GM12878 (cell line): Measurements from ENCODE around the gene TMEM212. TPM values are rescaled to one million over a fixed set of nuclear protein-coding genes. Genes with fewer than 3 reads are reported as not detected.

ENCODE experiments used
- ATAC-seq: fragments of 200-7000 bp; cut with Tn5 transposase; 3 replicates; pipeline ENCODE4 v1.9.1; 2020; ENCODE audit warnings: mild to moderate bottlenecking, moderate library complexity
- BruUV-seq: library from RNA; stranded (reverse); fragments of 400-500 nt; replicated peaks from 2 replicates; lab custom pipeline; 2021; lab: Mats Ljungman, UMichigan
- CTCF ChIA-PET: fragments of 300-600 bp; sonication (Branson Sonifier 250); formaldehyde crosslinking; extraction: SDS; loops from one replicate; lab custom pipeline; 2021; ENCODE audit warnings: inconsistent platforms; lab: Yijun Ruan, JAX
- POLR2A ChIA-PET: fragments of 350-600 bp; formaldehyde crosslinking; extraction: SDS; loops from one replicate; lab custom pipeline; 2021; ENCODE audit warnings: inconsistent platforms; lab: Charles Lee
- RAD21 ChIA-PET: fragments of 300-600 bp; sonication (Branson Sonifier 250); formaldehyde crosslinking; loops from one replicate; lab custom pipeline; 2023; ENCODE audit warnings: antibody characterized with exemption; ENCODE audit not compliant: unreplicated experiment; lab: Charles Lee
- SMC1A ChIA-PET: fragments of 300-600 bp; sonication (Branson Sonifier 250); formaldehyde crosslinking; loops from one replicate; lab custom pipeline; 2023; ENCODE audit not compliant: unreplicated experiment, uncharacterized antibody; lab: Charles Lee
- DNase-seq: peaks from one replicate; pipeline ENCODE4 v3.0.0-alpha.2; 2011; ENCODE audit warnings: low read depth, low spot score
- FAIRE-seq: peaks from 3 replicates; lab custom pipeline; 2011; peaks lifted over from hg19 to GRCh38; lab: Jason Lieb, UNC
- H2AFZ ChIP-seq: 2 replicates; pipeline ENCODE4 v1.6.0; 2011; ENCODE audit warnings: low read depth, low read length, control low read depth; ENCODE audit not compliant: control insufficient read depth
- H3K27ac ChIP-seq: 2 replicates; pipeline ENCODE4 v1.5.1; 2011; ENCODE audit warnings: control low read depth; ENCODE audit not compliant: control insufficient read depth, insufficient read depth
- H3K27me3 ChIP-seq, 2 experiments: replicated peaks in 1 of 2; 2 replicates each; pipeline versions ENCODE4 v1.6.0 to v1.6.1; 2011; ENCODE audit warnings: low read length in 1 of 2; ENCODE audit not compliant: control insufficient read depth in 2 of 2, insufficient read depth in 2 of 2
- H3K36me3 ChIP-seq, 2 experiments: 2 replicates each; pipeline ENCODE4 v1.5.1; 2011; ENCODE audit warnings: low read length in 1 of 2; ENCODE audit not compliant: control insufficient read depth in 2 of 2, insufficient read depth in 2 of 2
- H3K4me1 ChIP-seq: 2 replicates; pipeline ENCODE4 v1.6.1; 2011; ENCODE audit warnings: mild to moderate bottlenecking, low read length, moderate library complexity, mixed read lengths; ENCODE audit not compliant: control insufficient read depth, insufficient read depth
- H3K4me2 ChIP-seq: 2 replicates; pipeline ENCODE4 v1.6.0; 2011; ENCODE audit warnings: control low read depth; ENCODE audit not compliant: control insufficient read depth, insufficient read depth
- H3K4me3 ChIP-seq: fragments of 200-600 bp; sonication (generic); 2 replicates; pipeline ENCODE4 v1.5.1; 2016
- H3K79me2 ChIP-seq: 2 replicates; pipeline ENCODE4 v1.6.0; 2011; ENCODE audit warnings: low read length; ENCODE audit not compliant: control insufficient read depth, insufficient read depth
- H3K9ac ChIP-seq: 2 replicates; pipeline ENCODE4 v1.8.0; 2011; ENCODE audit warnings: low read length, control low read depth, mixed read lengths; ENCODE audit not compliant: control insufficient read depth, insufficient read depth
- H3K9me3 ChIP-seq: replicated peaks from 3 replicates; pipeline ENCODE4 v1.5.1; 2011; ENCODE audit warnings: mild to moderate bottlenecking, low read length; ENCODE audit not compliant: control insufficient read depth, insufficient read depth
- H4K20me1 ChIP-seq: 2 replicates; pipeline ENCODE4 v1.6.0; 2011; ENCODE audit not compliant: control insufficient read depth, insufficient read depth
- CHD1 ChIP-seq: IDR thresholded peaks from 2 replicates; pipeline ENCODE4 v1.6.1; 2012; ENCODE audit warnings: low read depth, low read length, improper control_type of control experiment
- CHD4 ChIP-seq: fragments of 200-600 bp; sonication (generic); IDR thresholded peaks from 2 replicates; pipeline ENCODE4 v1.6.1; 2016; ENCODE audit warnings: mild to moderate bottlenecking
- PAX5 ChIP-seq: IDR thresholded peaks from 2 replicates; pipeline ENCODE4 v1.6.1; 2011; ENCODE audit warnings: low read depth, low read length, borderline replicate concordance
- STAT1 ChIP-seq: fragments of 450-650 bp; conservative IDR thresholded peaks from 2 replicates; pipeline ENCODE4 v1.6.1; 2014; ENCODE audit warnings: antibody characterized with exemption, mild to moderate bottlenecking
- TAF1 ChIP-seq: IDR thresholded peaks from 2 replicates; pipeline ENCODE4 v1.6.1; 2011; ENCODE audit warnings: mild to moderate bottlenecking, low read depth, low read length, borderline replicate concordance
- ZNF24 ChIP-seq: fragments of 450-650 bp; IDR thresholded peaks from 2 replicates; pipeline ENCODE4 v1.6.1; 2017; ENCODE audit warnings: antibody characterized with exemption, mild to moderate bottlenecking
- WGBS: methylation state at CpG from one replicate; pipeline ENCODE4 v1.1.6; 2016; ENCODE audit warnings: low lambda C conversion rate; ENCODE audit not compliant: insufficient replicate concordance, insufficient coverage; ENCODE audit errors: missing lambda C conversion rate; 5-methylcytosine and 5-hydroxymethylcytosine counted together
- in situ Hi-C: fragments of 300-500 bp; cut with MboI; formaldehyde crosslinking; loops from 9 replicates; pipeline ENCODE4 v1.14.3; 2018; ENCODE audit warnings: mixed read lengths
- intact Hi-C: fragments of 100-400 bp; cut with micrococcal nuclease; formaldehyde crosslinking; loops from one replicate; pipeline ENCODE4 v1.14.2; 2022; ENCODE audit not compliant: unreplicated experiment
- polyA plus RNA-seq, 11 experiments: library from polyadenylated mRNA; depleted of rRNA in 4 of 11; unstranded in 6 of 11; stranded (reverse) in 5 of 11; fragments of >200 nt; fragmentation: Nextera tagmentation in 4 of 11; fragmentation: Illumina TruSeq in 1 of 11; extraction: Ambion mirVana in 4 of 11; extraction: Trizol in 1 of 11; gene quantifications; 1 replicate in 1 of 11; 2 replicates in 10 of 11; pipeline versions ENCODE4 v1.2.1 to v1.2.3, GENCODE V29; 2011 to 2016; ENCODE audit warnings: inconsistent platforms in 2 of 11, missing spikeins in 2 of 11, low read depth in 1 of 11
- total RNA-seq, 4 experiments: library from RNA; depleted of rRNA in 3 of 4; stranded (reverse); fragments of >200 nt in 3 of 4; fragmentation: Illumina TruSeq in 1 of 4; extraction: Trizol in 1 of 4; gene quantifications; 2 replicates each; pipeline versions ENCODE4 v1.2.1 to v1.2.3, GENCODE V29; 2013 to 2021
- TF ChIP-seq, protein P1 (sequence below): fragments of 450-650 bp; formaldehyde crosslinking; IDR thresholded peaks from 2 replicates; pipeline ENCODE4 v1.4.0; 2022; ENCODE audit warnings: mild to moderate bottlenecking, moderate library complexity
- TF ChIP-seq, protein P2 (sequence below): IDR thresholded peaks from 2 replicates; pipeline ENCODE4 v1.6.1; 2011; ENCODE audit warnings: mild to moderate bottlenecking, low read depth, low read length, moderate library complexity; ENCODE audit not compliant: insufficient replicate concordance

TMEM212 gene
- total and polyA plus RNA-seq, 10 of the 15 experiments (the other 5 are each of a cell fraction or from before 2014, with no cell fraction given): not detected

- Histone ChIP-seq H3K4me1 (0 out of 2 replicates have a peak, but pooled peaks cover 3% of the 10 kb centered on the region), H3K9ac (no peak overlapping the region), H3K27ac (no peak overlapping the region), H3K36me3 (no peaks in the 10 kb centered on the region), H2AFZ (no peak overlapping the region), H3K27me3 (no peaks in the 10 kb centered on the region; a peak in 1 of 4 replicates), H4K20me1 (no peaks in the 10 kb centered on the region), H3K79me2 (no peaks in the 10 kb centered on the region), H3K4me3 (no peak overlapping the region), H3K4me2 (no peak overlapping the region), H3K9me3 (no peaks in the 10 kb centered on the region)
- RAD21 ChIA-PET: interaction anchor here (0.8 to 13.1 kb wide), 5 partner anchors 58 to 874 kb away, joined by 3 to 333 read pairs (median 13); no protein-coding TSS in a partner anchor
- no peak for ATAC-seq
- BruUV-seq: no TSS peak
- WGBS: 0% methylated on average over 2 of the region's 2 CpGs
- TF ChIP-seq ZNF24 (peak; percentile 63; the same call in 1 of the 2 replicates), TAF1 (no peak)
- CTCF ChIA-PET: interaction anchor here (0.7 to 11.8 kb wide), 9 partner anchors 8 to 508 kb away, joined by 3 to 274 read pairs (median 4); no protein-coding TSS in a partner anchor
- no peak for FAIRE-seq
- SMC1A ChIA-PET: interaction anchor here (0.7 to 5.1 kb wide), 12 partner anchors 12 to 785 kb away, joined by 3 to 67 read pairs (median 4); no protein-coding TSS in a partner anchor
- POLR2A ChIA-PET: interaction anchor here (0.6 to 0.8 kb wide), 2 partner anchors 22 to 38 kb away, joined by 3 read pairs; no protein-coding TSS in a partner anchor
- in situ Hi-C loops: loop anchor here (5.0 kb wide), 1 partner anchor 188 kb away; no protein-coding TSS in a partner anchor
- intact Hi-C loops: loop anchor here (2.0 to 10.0 kb wide), 3 partner anchors 221 to 791 kb away; no protein-coding TSS in a partner anchor
- DNase-seq: no peak
These were observed 7.5 kb upstream of the TMEM212 start for GRCh38 chr3:171835613-171836012.

- ChIA-PET POLR2A (no interaction called here), CTCF (interaction anchor here (0.8 to 11.8 kb wide), 6 partner anchors 62 to 788 kb away, joined by 3 to 274 read pairs (median 3); no protein-coding TSS in a partner anchor), SMC1A (interaction anchor here (1.3 to 1.6 kb wide), 3 partner anchors 11 to 271 kb away, joined by 3 to 6 read pairs (median 3); no protein-coding TSS in a partner anchor), RAD21 (interaction anchor here (0.6 to 13.1 kb wide), 5 partner anchors 59 to 875 kb away, joined by 3 to 333 read pairs (median 11); partner anchors contain the start of gene FNDC3B)
- ATAC-seq: no peak
- intact Hi-C loops: loop anchor here (10.0 kb wide), 2 partner anchors 652 to 792 kb away; no protein-coding TSS in a partner anchor
- H3K4me2 ChIP-seq: no peak overlapping the region
- 25% methylated on average over 3 of the region's 3 CpGs for WGBS
- no peaks in the 10 kb centered on the region; a peak in 1 of 4 replicates for H3K27me3 ChIP-seq
- H3K4me1 ChIP-seq: 0 out of 2 replicates have a peak, but pooled peaks cover 3% of the 10 kb centered on the region
- DNase-seq: no peak
- H3K4me3 ChIP-seq: no peak overlapping the region
- H3K9me3 ChIP-seq: no peaks in the 10 kb centered on the region
- H3K36me3 ChIP-seq: no peaks in the 10 kb centered on the region
- BruUV-seq: no TSS peak
- H3K27ac ChIP-seq: no peak overlapping the region
- in situ Hi-C loops: loop anchor here (5.0 kb wide), 1 partner anchor 190 kb away; no protein-coding TSS in a partner anchor
- H2AFZ ChIP-seq: no peak overlapping the region
- no peak overlapping the region for H3K9ac ChIP-seq
- no peaks in the 10 kb centered on the region for H4K20me1 ChIP-seq
- FAIRE-seq: no peak
- H3K79me2 ChIP-seq: no peaks in the 10 kb centered on the region
- TF ChIP-seq STAT1 (no peak), CHD1 (no peak), CHD4 (no peak), PAX5 (no peak)
- TF ChIP-seq, protein P1, sequence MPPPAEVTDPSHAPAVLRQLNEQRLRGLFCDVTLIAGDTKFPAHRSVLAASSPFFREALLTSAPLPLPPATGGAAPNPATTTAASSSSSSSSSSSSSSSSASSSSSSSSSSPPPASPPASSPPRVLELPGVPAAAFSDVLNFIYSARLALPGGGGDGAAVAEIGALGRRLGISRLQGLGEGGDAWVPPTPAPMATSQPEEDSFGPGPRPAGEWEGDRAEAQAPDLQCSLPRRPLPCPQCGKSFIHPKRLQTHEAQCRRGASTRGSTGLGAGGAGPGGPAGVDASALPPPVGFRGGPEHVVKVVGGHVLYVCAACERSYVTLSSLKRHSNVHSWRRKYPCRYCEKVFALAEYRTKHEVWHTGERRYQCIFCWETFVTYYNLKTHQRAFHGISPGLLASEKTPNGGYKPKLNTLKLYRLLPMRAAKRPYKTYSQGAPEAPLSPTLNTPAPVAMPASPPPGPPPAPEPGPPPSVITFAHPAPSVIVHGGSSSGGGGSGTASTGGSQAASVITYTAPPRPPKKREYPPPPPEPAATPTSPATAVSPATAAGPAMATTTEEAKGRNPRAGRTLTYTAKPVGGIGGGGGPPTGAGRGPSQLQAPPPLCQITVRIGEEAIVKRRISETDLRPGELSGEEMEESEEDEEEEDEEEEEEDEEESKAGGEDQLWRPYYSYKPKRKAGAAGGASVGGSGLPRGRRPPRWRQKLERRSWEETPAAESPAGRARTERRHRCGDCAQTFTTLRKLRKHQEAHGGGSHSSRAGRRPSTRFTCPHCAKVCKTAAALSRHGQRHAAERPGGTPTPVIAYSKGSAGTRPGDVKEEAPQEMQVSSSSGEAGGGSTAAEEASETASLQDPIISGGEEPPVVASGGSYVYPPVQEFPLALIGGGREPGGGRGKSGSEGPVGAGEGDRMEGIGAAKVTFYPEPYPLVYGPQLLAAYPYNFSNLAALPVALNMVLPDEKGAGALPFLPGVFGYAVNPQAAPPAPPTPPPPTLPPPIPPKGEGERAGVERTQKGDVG (CRISPR knock-in tag): no peak
- TF ChIP-seq, protein P2, sequence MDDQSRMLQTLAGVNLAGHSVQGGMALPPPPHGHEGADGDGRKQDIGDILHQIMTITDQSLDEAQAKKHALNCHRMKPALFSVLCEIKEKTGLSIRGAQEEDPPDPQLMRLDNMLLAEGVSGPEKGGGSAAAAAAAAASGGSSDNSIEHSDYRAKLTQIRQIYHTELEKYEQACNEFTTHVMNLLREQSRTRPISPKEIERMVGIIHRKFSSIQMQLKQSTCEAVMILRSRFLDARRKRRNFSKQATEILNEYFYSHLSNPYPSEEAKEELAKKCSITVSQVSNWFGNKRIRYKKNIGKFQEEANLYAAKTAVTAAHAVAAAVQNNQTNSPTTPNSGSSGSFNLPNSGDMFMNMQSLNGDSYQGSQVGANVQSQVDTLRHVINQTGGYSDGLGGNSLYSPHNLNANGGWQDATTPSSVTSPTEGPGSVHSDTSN: no peak
These were observed 6.3 kb upstream of the TMEM212 start for GRCh38 chr3:171836855-171837254.
